Neuronal stem cell (in vitro differentiated cells): ENCODE measurements around the gene FAM174C.

ENCODE experiments used
- DNase-seq: peaks from one replicate; pipeline ENCODE4 v3.0.0-alpha.2; 2013; ENCODE audit warnings: low spot score
- H2AFZ ChIP-seq: one replicate; pipeline ENCODE4 v1.6.1; 2013; ENCODE audit warnings: mild to moderate bottlenecking, low read length, inconsistent platforms
- H2AK5ac ChIP-seq: 2 replicates; pipeline ENCODE4 v1.6.1; 2013; ENCODE audit warnings: low read depth, mild to moderate bottlenecking, inconsistent platforms, low read length, moderate library complexity, mixed read lengths
- H2BK120ac ChIP-seq: 2 replicates; pipeline ENCODE4 v1.6.1; 2013; ENCODE audit warnings: low read depth, mild to moderate bottlenecking, inconsistent platforms, low read length, moderate library complexity, mixed read lengths
- H2BK12ac ChIP-seq: one replicate; pipeline ENCODE4 v1.6.1; 2013; ENCODE audit warnings: low read length, inconsistent platforms
- H2BK15ac ChIP-seq: 2 replicates; pipeline ENCODE4 v1.6.1; 2013; ENCODE audit warnings: mild to moderate bottlenecking, low read length, inconsistent platforms, mixed read lengths
- H2BK5ac ChIP-seq: one replicate; pipeline ENCODE4 v1.6.1; 2013; ENCODE audit warnings: inconsistent platforms, mild to moderate bottlenecking, low read length, moderate library complexity
- H3K14ac ChIP-seq: one replicate; pipeline ENCODE4 v1.6.1; 2013; ENCODE audit warnings: low read length, inconsistent platforms
- H3K18ac ChIP-seq: 2 replicates; pipeline ENCODE4 v1.6.1; 2013; ENCODE audit warnings: low read length, inconsistent platforms
- H3K23ac ChIP-seq: 2 replicates; pipeline ENCODE4 v1.6.1; 2013; ENCODE audit warnings: low read depth, mild to moderate bottlenecking, mixed read lengths, low read length, inconsistent platforms; ENCODE audit not compliant: poor library complexity
- H3K27ac ChIP-seq: replicated peaks from 3 replicates; pipeline ENCODE4 v1.5.1; 2013; ENCODE audit warnings: low read length, inconsistent platforms
- H3K27me3 ChIP-seq, 3 experiments: 2 replicates each; pipeline ENCODE4 v1.6.1; 2013; ENCODE audit warnings: low read length in 3 of 3, mild to moderate bottlenecking in 2 of 3, inconsistent platforms in 1 of 3, low read depth in 1 of 3, mixed read lengths in 1 of 3, moderate library complexity in 1 of 3; ENCODE audit not compliant: control insufficient read depth in 3 of 3, insufficient read depth in 3 of 3
- H3K36me3 ChIP-seq, 2 donors: replicated peaks in 1 of 2; 2 replicates each; pipeline ENCODE4 v1.6.1; 2013; ENCODE audit warnings: low read length in 2 of 2; ENCODE audit not compliant: control insufficient read depth in 2 of 2, insufficient read depth in 2 of 2
- H3K4ac ChIP-seq: 2 replicates; pipeline ENCODE4 v1.6.1; 2013; ENCODE audit warnings: inconsistent platforms, mild to moderate bottlenecking, low read length, moderate library complexity
- H3K4me1 ChIP-seq, 2 donors: 1 replicate in 1 of 2; 2 replicates in 1 of 2; pipeline ENCODE4 v1.6.1; 2013; ENCODE audit warnings: low read length in 2 of 2, low read depth in 1 of 2; ENCODE audit not compliant: control insufficient read depth in 2 of 2, insufficient read depth in 1 of 2
- H3K4me2 ChIP-seq: one replicate; pipeline ENCODE4 v1.6.1; 2013; ENCODE audit warnings: mild to moderate bottlenecking, low read length, inconsistent platforms; ENCODE audit not compliant: insufficient read depth, poor library complexity, severe bottlenecking
- H3K4me3 ChIP-seq, 2 donors: 2 replicates each; pipeline ENCODE4 v1.5.1; 2013; ENCODE audit warnings: low read length in 2 of 2, mild to moderate bottlenecking in 2 of 2, inconsistent platforms in 1 of 2, moderate library complexity in 1 of 2
- H3K79me1 ChIP-seq: one replicate; pipeline ENCODE4 v1.6.1; 2013; ENCODE audit warnings: low read depth, mild to moderate bottlenecking, inconsistent platforms, low read length, moderate library complexity
- H3K9ac ChIP-seq: one replicate; pipeline ENCODE4 v1.6.1; 2013; ENCODE audit warnings: mild to moderate bottlenecking, low read depth, low read length, inconsistent platforms; ENCODE audit not compliant: poor library complexity
- H3K9me3 ChIP-seq, 2 donors: replicated peaks in 1 of 2; 2 replicates each; pipeline versions ENCODE3 to v1.6.1; 2013; ENCODE audit warnings: low read length in 2 of 2, mild to moderate bottlenecking in 2 of 2, inconsistent platforms in 1 of 2, low read depth in 1 of 2, mixed read lengths in 1 of 2, moderate library complexity in 1 of 2; ENCODE audit not compliant: control insufficient read depth in 2 of 2, insufficient read depth in 1 of 2
- H4K8ac ChIP-seq: one replicate; pipeline ENCODE4 v1.6.1; 2013; ENCODE audit warnings: low read depth, mild to moderate bottlenecking, inconsistent platforms, low read length, moderate library complexity
- H4K91ac ChIP-seq: one replicate; pipeline ENCODE4 v1.6.1; 2013; ENCODE audit warnings: low read length, low read depth, mild to moderate bottlenecking, inconsistent platforms; ENCODE audit not compliant: poor library complexity
- WGBS, 2 donors: extraction: QIAGEN DNeasy Blood & Tissue Kit; methylation state at CpG; one replicate each; pipeline ENCODE4 v1.1.7; 2013; ENCODE audit warnings: missing lambda C conversion rate in 2 of 2, mixed read lengths in 1 of 2; ENCODE audit not compliant: insufficient read length in 2 of 2, insufficient replicate concordance in 1 of 2; ENCODE audit errors: extremely low coverage in 2 of 2; 5-methylcytosine and 5-hydroxymethylcytosine counted together

Gene FAM174C

DNA sequence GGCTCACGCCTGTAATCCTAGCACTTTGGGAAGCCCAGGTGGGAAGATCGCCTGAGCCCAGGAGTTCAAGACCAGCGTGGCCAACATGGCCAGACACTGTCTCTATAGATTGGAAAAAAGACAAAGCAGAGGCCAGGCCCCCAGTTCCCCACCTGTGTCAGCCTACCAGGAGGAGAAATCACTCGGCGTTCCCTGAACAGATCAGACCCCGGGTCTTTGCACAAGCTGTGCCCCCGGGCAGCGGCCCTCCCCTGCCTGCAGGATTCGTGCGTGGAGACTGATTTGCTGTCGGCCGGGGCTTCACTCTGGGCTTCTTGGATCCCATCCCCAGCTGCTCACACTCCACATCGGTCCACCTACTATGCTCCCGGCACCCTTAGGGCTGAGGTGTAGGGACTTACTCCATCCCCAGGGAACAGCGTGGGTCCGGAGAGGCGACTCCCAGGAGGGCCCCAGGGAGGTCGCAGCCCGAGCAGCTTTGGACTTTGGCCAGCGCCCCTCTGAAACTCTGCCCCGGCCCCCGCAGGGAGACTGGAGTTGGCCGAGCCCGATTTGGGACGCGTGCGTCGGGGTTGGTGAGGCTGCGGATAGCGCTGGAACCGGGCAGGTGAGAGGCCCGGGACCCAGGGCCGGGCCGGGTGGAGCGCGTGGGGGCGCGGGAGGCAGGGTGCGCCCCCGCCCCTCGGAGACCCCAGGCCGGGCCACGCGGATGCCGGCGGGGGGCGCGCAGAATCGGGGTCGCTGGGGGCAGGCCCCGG is 9.8 kb downstream of the FAM174C start:
- Histone ChIP-seq H3K9me3 (no peaks in the 10 kb centered on the region), H3K36me3 (peaks cover 0 to 2% of the 10 kb centered on the region in 2 donors), H3K4me2 (peak overlapping the region; percentile 69), H2AFZ (peak overlapping the region; percentile 88), H3K9ac (peak overlapping the region; percentile 60), H3K27ac (no peak overlapping the region), H2BK120ac (no peak overlapping the region), H2BK15ac (peak overlapping the region; percentile 91), H3K14ac (no peak overlapping the region), H3K4me3 (peak overlapping the region; percentile 32 to 59), H3K4me1 (peaks cover 14 to 32% of the 10 kb centered on the region in 2 donors), H2BK5ac (no peak overlapping the region), H3K23ac (peak overlapping the region; percentile 52), H4K91ac (peak overlapping the region; percentile 39), H3K79me1 (peaks cover 29% of the 10 kb centered on the region), H3K27me3 (peaks cover 0 to 11% (median 4%) of the 10 kb centered on the region in 3 experiments), H3K4ac (peak overlapping the region; percentile 37), H3K18ac (peak overlapping the region; percentile 97), H2BK12ac (peak overlapping the region; percentile 33), H2AK5ac (peak overlapping the region; percentile 99), H4K8ac (no peak overlapping the region)
- no CpG with 5 or more reads among the region's 51 CpGs for WGBS, 2 donors
- no peak for DNase-seq

DNA sequence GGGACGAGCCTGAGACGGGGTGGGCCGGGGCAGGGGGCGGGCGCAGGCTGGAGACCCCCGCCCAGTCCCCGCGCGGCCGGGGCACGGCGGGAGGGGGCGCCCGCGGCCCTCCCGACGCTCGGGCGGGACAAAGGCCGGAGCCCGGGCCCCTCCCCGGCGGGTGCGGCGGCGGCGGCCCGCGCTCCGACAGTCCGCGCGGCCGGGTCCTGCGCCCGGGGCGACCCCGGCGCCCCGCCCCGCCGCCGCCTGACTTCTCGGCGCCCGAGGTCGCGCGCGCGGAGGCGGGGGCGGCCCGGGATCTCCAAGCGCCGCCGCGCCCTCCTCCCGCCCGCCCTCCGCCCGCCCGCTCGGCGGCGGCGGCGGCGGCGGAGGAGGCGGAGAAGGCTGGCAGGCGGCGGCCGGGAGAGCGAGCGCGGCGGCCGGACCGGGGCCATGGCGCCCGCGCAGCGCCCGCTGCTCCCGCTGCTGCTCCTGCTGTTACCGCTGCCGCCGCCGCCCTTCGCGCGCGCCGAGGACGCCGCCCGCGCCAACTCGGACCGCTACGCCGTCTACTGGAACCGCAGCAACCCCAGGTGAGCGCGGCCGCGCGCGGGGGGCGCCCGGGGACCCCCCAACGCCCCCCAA is 10.5 kb downstream of the FAM174C start, which contains the start of gene EFNA2:
Gene EFNA2, plus strand, starts transcription at position 137 of the 624 bp plus-strand sequence. Its CDS starts 296 bp downstream, at position 433.
- H2BK12ac ChIP-seq: peak within 1 kb of the TSS; percentile 58
- peak within 1 kb of the TSS; percentile 88 for H2AFZ ChIP-seq
- H2BK5ac ChIP-seq: peak within 1 kb of the TSS; percentile 98
- peak within 1 kb of the TSS; percentile 75 to 87 for H3K4me3 ChIP-seq
- H3K4me1 ChIP-seq: peaks cover 14 to 32% of the 10 kb centered on the region in 2 donors
- no peak within 1 kb of the TSS for H4K8ac ChIP-seq
- peak within 1 kb of the TSS; percentile 90 for H3K14ac ChIP-seq
- peak within 1 kb of the TSS; percentile 17 for H2BK120ac ChIP-seq
- peak within 1 kb of the TSS; percentile 100 for H2AK5ac ChIP-seq
- DNase-seq: no peak
- H3K23ac ChIP-seq: peak within 1 kb of the TSS; percentile 85
- WGBS, 2 donors: no CpG with 5 or more reads among the region's 113 CpGs
- peak within 1 kb of the TSS; percentile 78 for H3K4ac ChIP-seq
- H3K9me3 ChIP-seq: no peaks in the 10 kb centered on the region
- H2BK15ac ChIP-seq: peak within 1 kb of the TSS; percentile 91
- H3K79me1 ChIP-seq: peaks cover 33% of the 10 kb centered on the region
- no peak within 1 kb of the TSS for H3K27ac ChIP-seq
- peak within 1 kb of the TSS; percentile 92 for H3K9ac ChIP-seq
- H3K18ac ChIP-seq: peak within 1 kb of the TSS; percentile 97
- H3K4me2 ChIP-seq: peak within 1 kb of the TSS; percentile 89
- peak within 1 kb of the TSS; percentile 39 for H4K91ac ChIP-seq
- H3K27me3 ChIP-seq: peaks cover 0 to 11% (median 4%) of the 10 kb centered on the region in 3 experiments
- no peaks in the 10 kb centered on the region for H3K36me3 ChIP-seq

DNA sequence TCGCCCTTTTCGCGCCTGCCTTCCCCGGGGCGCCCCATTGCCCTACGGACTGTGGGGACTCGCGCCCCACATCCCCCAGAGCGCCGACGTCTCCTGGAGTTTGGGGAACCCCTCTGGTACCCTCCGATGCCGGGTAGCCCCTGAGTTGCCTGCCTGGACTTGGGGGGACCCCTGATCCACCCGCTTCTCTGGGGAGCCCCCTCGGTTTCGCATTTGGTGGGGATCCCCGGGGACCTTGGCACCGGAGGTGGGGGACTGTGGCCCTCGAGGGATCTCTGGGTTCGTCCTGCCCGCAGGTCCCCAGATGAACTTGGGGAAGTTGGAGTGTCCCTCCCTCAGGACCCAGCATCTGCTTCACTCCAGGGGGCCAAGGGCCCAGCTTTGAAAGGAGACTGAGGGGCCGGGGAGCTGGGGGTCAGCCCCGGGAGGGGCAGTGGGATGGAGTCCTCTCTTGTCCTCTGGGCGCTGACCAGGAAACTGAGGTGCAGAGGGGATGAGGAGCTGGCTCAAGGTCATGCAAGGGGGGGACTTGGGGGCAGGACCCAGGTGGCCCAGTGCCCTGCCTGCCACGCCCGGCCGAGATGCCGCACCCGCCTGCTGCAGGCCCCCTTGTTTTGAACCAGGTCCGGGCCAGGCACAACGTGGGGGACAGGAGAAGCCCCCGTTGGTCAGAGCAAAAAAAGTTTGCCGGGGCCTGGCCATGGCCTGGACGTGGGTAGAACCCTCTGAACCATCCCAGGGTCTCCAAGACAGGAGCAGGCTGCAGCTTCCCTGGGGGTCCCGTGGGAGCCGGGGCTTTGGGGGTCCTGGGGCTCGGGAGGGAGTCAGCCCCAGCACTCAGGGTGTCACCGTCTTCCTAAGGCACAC is 11.4 kb downstream of the FAM174C start:
- peak overlapping the region; percentile 78 for H2BK15ac ChIP-seq
- H3K4me1 ChIP-seq: peaks cover 14 to 32% of the 10 kb centered on the region in 2 donors
- H2BK5ac ChIP-seq: peak overlapping the region; percentile 98
- H2BK12ac ChIP-seq: peak overlapping the region; percentile 58
- no peak overlapping the region for H3K27ac ChIP-seq
- H3K14ac ChIP-seq: peak overlapping the region; percentile 90
- H2BK120ac ChIP-seq: peak overlapping the region; percentile 17
- H4K91ac ChIP-seq: no peak overlapping the region
- no CpG with 5 or more reads among the region's 38 CpGs for WGBS, 2 donors
- H3K23ac ChIP-seq: peak overlapping the region; percentile 93
- H3K4ac ChIP-seq: peak overlapping the region; percentile 76
- H3K9me3 ChIP-seq: no peaks in the 10 kb centered on the region
- peaks cover 33% of the 10 kb centered on the region for H3K79me1 ChIP-seq
- peak overlapping the region; percentile 80 for H3K9ac ChIP-seq
- H3K4me3 ChIP-seq: peak overlapping the region; percentile 75 to 87
- H3K18ac ChIP-seq: peak overlapping the region; percentile 95
- peak overlapping the region; percentile 83 for H2AFZ ChIP-seq
- H3K36me3 ChIP-seq: no peaks in the 10 kb centered on the region
- peak overlapping the region; percentile 89 for H3K4me2 ChIP-seq
- peaks cover 0 to 11% (median 4%) of the 10 kb centered on the region in 3 experiments for H3K27me3 ChIP-seq
- DNase-seq: no peak
- H2AK5ac ChIP-seq: peak overlapping the region; percentile 100
- H4K8ac ChIP-seq: no peak overlapping the region
